HEK293 (cell line): ENCODE data around the gene LRP1B.

ENCODE experiments used
- CTCF ChIA-PET: fragments of 350-600 bp; formaldehyde crosslinking; extraction: SDS; loops from one replicate; lab custom pipeline; 2021; ENCODE audit warnings: antibody characterized with exemption; lab: Yijun Ruan, JAX
- POLR2A ChIA-PET: fragments of 300-600 bp; formaldehyde crosslinking; extraction: SDS; loops from one replicate; lab custom pipeline; 2020; ENCODE audit warnings: antibody characterized with exemption, inconsistent platforms; lab: Yijun Ruan, JAX
- H3K27ac ChIP-seq: fragments of 200-500 bp; sonication (Bioruptor generic); 2 replicates; pipeline ENCODE4 v1.5.1; 2014; ENCODE audit warnings: low read depth, low read length, control low read depth, inconsistent platforms; ENCODE audit errors: extremely low read depth
- H3K36me3 ChIP-seq, 2 experiments: fragments of 200-500 bp in 1 of 2; sonication (Bioruptor generic) in 1 of 2; 1 replicate in 1 of 2; 2 replicates in 1 of 2; pipeline ENCODE4 v1.5.1; 2014 to 2017; ENCODE audit warnings: inconsistent platforms in 2 of 2, low read length in 2 of 2; ENCODE audit not compliant: control insufficient read depth in 2 of 2, insufficient read depth in 1 of 2
- H3K4me1 ChIP-seq: fragments of 200-500 bp; sonication (Bioruptor generic); 2 replicates; pipeline ENCODE4 v1.5.1; 2014; ENCODE audit warnings: mild to moderate bottlenecking, low read length, inconsistent platforms; ENCODE audit not compliant: control insufficient read depth, insufficient read depth
- H3K4me3 ChIP-seq: 2 replicates; pipeline ENCODE4 v1.5.1; 2011; ENCODE audit warnings: low read depth, mild to moderate bottlenecking, control low read depth, low read length, moderate library complexity
- H3K9me3 ChIP-seq: fragments of 200-500 bp; sonication (Bioruptor generic); 2 replicates; pipeline ENCODE4 v1.5.1; 2014; ENCODE audit warnings: low read depth, low read length, inconsistent platforms; ENCODE audit not compliant: control insufficient read depth, insufficient read depth
- GLI2 ChIP-seq: fragments of 450-650 bp; formaldehyde crosslinking; IDR thresholded peaks from 2 replicates; pipeline ENCODE4; 2017; ENCODE audit warnings: missing biosample characterization, missing genetic modification characterization, low read depth, borderline replicate concordance
- GLIS1 ChIP-seq: fragments of 450-650 bp; formaldehyde crosslinking; IDR thresholded peaks from 2 replicates; pipeline ENCODE4 v1.5.1; 2016; ENCODE audit warnings: missing biosample characterization, missing genetic modification characterization
- GLIS2 ChIP-seq: fragments of 450-650 bp; formaldehyde crosslinking; IDR thresholded peaks from 2 replicates; pipeline ENCODE4 v1.5.1; 2016; ENCODE audit warnings: missing biosample characterization, missing genetic modification characterization
- MEIS1 ChIP-seq: sonication (generic); formaldehyde crosslinking; IDR thresholded peaks from 2 replicates; pipeline ENCODE4 v1.8.1; 2022; ENCODE audit warnings: missing genetic modification reagents, mild to moderate bottlenecking, borderline replicate concordance
- OSR2 ChIP-seq: fragments of 450-650 bp; formaldehyde crosslinking; IDR thresholded peaks from 2 replicates; pipeline ENCODE4 v1.5.1; 2016; ENCODE audit warnings: missing biosample characterization, missing genetic modification characterization
- WT1 ChIP-seq: fragments of 450-650 bp; formaldehyde crosslinking; IDR thresholded peaks from 2 replicates; pipeline ENCODE4 v1.5.1; 2016; ENCODE audit warnings: missing biosample characterization, missing genetic modification characterization
- ZBTB20 ChIP-seq: fragments of 450-650 bp; formaldehyde crosslinking; IDR thresholded peaks from 2 replicates; pipeline ENCODE4 v1.5.1; 2016; ENCODE audit warnings: missing biosample characterization, missing genetic modification characterization
- ZNF138 ChIP-seq: fragments of 450-650 bp; formaldehyde crosslinking; IDR thresholded peaks from 2 replicates; pipeline ENCODE4 v1.5.1; 2016; ENCODE audit warnings: missing biosample characterization, missing genetic modification characterization, borderline replicate concordance
- ZNF19 ChIP-seq: fragments of 450-650 bp; formaldehyde crosslinking; IDR thresholded peaks from 2 replicates; pipeline ENCODE4; 2016; ENCODE audit warnings: missing biosample characterization, missing genetic modification characterization, low read depth
- ZNF426 ChIP-seq: fragments of 450-650 bp; formaldehyde crosslinking; IDR thresholded peaks from 2 replicates; pipeline ENCODE4 v1.5.1; 2017; ENCODE audit warnings: missing biosample characterization, missing genetic modification characterization, mild to moderate bottlenecking, inconsistent platforms, moderate library complexity
- ZNF510 ChIP-seq: fragments of 450-650 bp; formaldehyde crosslinking; IDR thresholded peaks from 2 replicates; pipeline ENCODE4 v1.5.1; 2018; ENCODE audit warnings: mild to moderate bottlenecking, missing genetic modification characterization, missing biosample characterization; ENCODE audit not compliant: insufficient replicate concordance
- ZNF701 ChIP-seq: fragments of 450-650 bp; formaldehyde crosslinking; IDR thresholded peaks from 2 replicates; pipeline ENCODE4 v1.5.1; 2016; ENCODE audit warnings: missing biosample characterization, missing genetic modification characterization
- ZNF707 ChIP-seq: fragments of 450-650 bp; formaldehyde crosslinking; IDR thresholded peaks from 2 replicates; pipeline ENCODE4 v1.5.1; 2016; ENCODE audit warnings: missing biosample characterization, missing genetic modification characterization
- ZNF777 ChIP-seq: fragments of 450-650 bp; formaldehyde crosslinking; IDR thresholded peaks from 2 replicates; pipeline ENCODE4 v1.5.1; 2017; ENCODE audit warnings: missing biosample characterization, missing genetic modification characterization, borderline replicate concordance
- TF ChIP-seq, protein P1 (sequence below): fragments of 450-650 bp; formaldehyde crosslinking; IDR thresholded peaks from 2 replicates; pipeline ENCODE4 v1.5.1; 2016; ENCODE audit warnings: missing biosample characterization, missing genetic modification characterization
- TF ChIP-seq, protein P2 (sequence below): fragments of 450-650 bp; formaldehyde crosslinking; IDR thresholded peaks from 2 replicates; pipeline ENCODE4 v1.5.0; 2017; ENCODE audit warnings: missing biosample characterization, missing genetic modification characterization, borderline replicate concordance
- TF ChIP-seq, protein P3 (sequence below): fragments of 450-650 bp; formaldehyde crosslinking; IDR thresholded peaks from 2 replicates; pipeline ENCODE4 v1.5.1; 2016; ENCODE audit warnings: missing biosample characterization, missing genetic modification characterization
- TF ChIP-seq, protein P4 (sequence below): fragments of 450-650 bp; formaldehyde crosslinking; IDR thresholded peaks from 2 replicates; pipeline ENCODE4 v1.5.1; 2017; ENCODE audit warnings: missing biosample characterization, missing genetic modification characterization
- TF ChIP-seq, protein P5 (sequence below): fragments of 450-650 bp; formaldehyde crosslinking; optimal IDR thresholded peaks from 2 replicates; pipeline ENCODE3; 2016; ENCODE audit warnings: missing biosample characterization, mild to moderate bottlenecking, missing genetic modification characterization
- TF ChIP-seq, protein P6 (sequence below): fragments of 450-650 bp; formaldehyde crosslinking; IDR thresholded peaks from 2 replicates; pipeline ENCODE4 v1.5.1; 2017; ENCODE audit warnings: missing biosample characterization, missing genetic modification characterization
- TF ChIP-seq, protein P7 (sequence below): fragments of 450-650 bp; formaldehyde crosslinking; IDR thresholded peaks from 2 replicates; pipeline ENCODE4 v1.5.1; 2016; ENCODE audit warnings: missing biosample characterization, missing genetic modification characterization
- TF ChIP-seq, protein P8 (sequence below): fragments of 450-650 bp; formaldehyde crosslinking; IDR thresholded peaks from 2 replicates; pipeline ENCODE4 v1.5.1; 2017; ENCODE audit warnings: missing biosample characterization, missing genetic modification characterization

Gene LRP1B

DNA sequence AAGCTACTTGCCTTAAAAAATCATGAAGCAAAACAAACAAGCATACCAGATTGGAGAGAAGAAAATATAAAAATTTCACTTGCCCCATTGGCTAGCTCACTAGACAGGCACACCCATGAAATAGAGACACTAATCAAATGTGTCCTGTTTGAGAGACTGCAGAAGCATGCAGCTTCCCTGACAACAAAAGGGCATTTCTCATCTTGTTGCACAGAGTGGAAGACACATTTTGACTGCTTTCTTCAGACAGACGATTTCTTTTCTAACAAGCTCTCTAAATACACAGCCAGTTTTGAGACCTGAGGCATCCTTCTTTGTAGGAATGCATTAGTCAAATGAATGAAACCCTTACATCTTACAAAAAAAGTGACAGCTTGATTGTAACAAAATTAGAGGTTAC is 1792.0 kb downstream of the LRP1B start:
- H3K4me1 ChIP-seq, result no peaks in the 10 kb centered on the region
- ChIA-PET CTCF (interaction anchor here (0.6 kb wide), 1 partner anchor 9 kb away, joined by 5 read pairs; no protein-coding TSS in a partner anchor), POLR2A (no interaction called here)
- no peak overlapping the region for H3K27ac ChIP-seq
- H3K36me3 ChIP-seq, result no peaks in the 10 kb centered on the region
- no peaks in the 10 kb centered on the region for H3K9me3 ChIP-seq
- no peak overlapping the region for H3K4me3 ChIP-seq
- no peak for TF ChIP-seq ZBTB20 (tag by site-specific recombination)
- TF ChIP-seq WT1 (tag by site-specific recombination), result no peak
- TF ChIP-seq GLIS1 (tag by site-specific recombination), result no peak
- TF ChIP-seq ZNF701, result no peak
- no peak for TF ChIP-seq GLI2 (tag by site-specific recombination)
- TF ChIP-seq, protein P1, sequence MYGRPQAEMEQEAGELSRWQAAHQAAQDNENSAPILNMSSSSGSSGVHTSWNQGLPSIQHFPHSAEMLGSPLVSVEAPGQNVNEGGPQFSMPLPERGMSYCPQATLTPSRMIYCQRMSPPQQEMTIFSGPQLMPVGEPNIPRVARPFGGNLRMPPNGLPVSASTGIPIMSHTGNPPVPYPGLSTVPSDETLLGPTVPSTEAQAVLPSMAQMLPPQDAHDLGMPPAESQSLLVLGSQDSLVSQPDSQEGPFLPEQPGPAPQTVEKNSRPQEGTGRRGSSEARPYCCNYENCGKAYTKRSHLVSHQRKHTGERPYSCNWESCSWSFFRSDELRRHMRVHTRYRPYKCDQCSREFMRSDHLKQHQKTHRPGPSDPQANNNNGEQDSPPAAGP, result no peak
- no peak for TF ChIP-seq OSR2 (tag by site-specific recombination)
- no peak for TF ChIP-seq ZNF707 (tag by site-specific recombination)
- TF ChIP-seq, protein P2, sequence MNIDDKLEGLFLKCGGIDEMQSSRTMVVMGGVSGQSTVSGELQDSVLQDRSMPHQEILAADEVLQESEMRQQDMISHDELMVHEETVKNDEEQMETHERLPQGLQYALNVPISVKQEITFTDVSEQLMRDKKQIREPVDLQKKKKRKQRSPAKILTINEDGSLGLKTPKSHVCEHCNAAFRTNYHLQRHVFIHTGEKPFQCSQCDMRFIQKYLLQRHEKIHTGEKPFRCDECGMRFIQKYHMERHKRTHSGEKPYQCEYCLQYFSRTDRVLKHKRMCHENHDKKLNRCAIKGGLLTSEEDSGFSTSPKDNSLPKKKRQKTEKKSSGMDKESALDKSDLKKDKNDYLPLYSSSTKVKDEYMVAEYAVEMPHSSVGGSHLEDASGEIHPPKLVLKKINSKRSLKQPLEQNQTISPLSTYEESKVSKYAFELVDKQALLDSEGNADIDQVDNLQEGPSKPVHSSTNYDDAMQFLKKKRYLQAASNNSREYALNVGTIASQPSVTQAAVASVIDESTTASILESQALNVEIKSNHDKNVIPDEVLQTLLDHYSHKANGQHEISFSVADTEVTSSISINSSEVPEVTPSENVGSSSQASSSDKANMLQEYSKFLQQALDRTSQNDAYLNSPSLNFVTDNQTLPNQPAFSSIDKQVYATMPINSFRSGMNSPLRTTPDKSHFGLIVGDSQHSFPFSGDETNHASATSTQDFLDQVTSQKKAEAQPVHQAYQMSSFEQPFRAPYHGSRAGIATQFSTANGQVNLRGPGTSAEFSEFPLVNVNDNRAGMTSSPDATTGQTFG (tag by site-specific recombination), result no peak
- TF ChIP-seq, protein P3, sequence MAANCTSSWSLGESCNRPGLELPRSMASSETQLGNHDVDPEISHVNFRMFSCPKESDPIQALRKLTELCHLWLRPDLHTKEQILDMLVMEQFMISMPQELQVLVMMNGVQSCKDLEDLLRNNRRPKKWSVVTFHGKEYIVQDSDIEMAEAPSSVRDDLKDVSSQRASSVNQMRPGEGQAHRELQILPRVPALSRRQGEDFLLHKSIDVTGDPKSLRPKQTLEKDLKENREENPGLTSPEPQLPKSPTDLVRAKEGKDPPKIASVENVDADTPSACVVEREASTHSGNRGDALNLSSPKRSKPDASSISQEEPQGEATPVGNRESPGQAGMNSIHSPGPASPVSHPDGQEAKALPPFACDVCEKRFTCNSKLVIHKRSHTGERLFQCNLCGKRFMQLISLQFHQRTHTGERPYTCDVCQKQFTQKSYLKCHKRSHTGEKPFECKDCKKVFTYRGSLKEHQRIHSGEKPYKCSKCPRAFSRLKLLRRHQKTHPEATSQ (tag by site-specific recombination), result no peak
- no peak for TF ChIP-seq ZNF777 (tag by site-specific recombination)
- TF ChIP-seq, protein P4, sequence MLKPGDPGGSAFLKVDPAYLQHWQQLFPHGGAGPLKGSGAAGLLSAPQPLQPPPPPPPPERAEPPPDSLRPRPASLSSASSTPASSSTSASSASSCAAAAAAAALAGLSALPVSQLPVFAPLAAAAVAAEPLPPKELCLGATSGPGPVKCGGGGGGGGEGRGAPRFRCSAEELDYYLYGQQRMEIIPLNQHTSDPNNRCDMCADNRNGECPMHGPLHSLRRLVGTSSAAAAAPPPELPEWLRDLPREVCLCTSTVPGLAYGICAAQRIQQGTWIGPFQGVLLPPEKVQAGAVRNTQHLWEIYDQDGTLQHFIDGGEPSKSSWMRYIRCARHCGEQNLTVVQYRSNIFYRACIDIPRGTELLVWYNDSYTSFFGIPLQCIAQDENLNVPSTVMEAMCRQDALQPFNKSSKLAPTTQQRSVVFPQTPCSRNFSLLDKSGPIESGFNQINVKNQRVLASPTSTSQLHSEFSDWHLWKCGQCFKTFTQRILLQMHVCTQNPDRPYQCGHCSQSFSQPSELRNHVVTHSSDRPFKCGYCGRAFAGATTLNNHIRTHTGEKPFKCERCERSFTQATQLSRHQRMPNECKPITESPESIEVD, result no peak
- TF ChIP-seq, protein P5, sequence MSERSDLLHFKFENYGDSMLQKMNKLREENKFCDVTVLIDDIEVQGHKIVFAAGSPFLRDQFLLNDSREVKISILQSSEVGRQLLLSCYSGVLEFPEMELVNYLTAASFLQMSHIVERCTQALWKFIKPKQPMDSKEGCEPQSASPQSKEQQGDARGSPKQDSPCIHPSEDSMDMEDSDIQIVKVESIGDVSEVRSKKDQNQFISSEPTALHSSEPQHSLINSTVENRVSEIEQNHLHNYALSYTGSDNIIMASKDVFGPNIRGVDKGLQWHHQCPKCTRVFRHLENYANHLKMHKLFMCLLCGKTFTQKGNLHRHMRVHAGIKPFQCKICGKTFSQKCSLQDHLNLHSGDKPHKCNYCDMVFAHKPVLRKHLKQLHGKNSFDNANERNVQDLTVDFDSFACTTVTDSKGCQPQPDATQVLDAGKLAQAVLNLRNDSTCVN, result no peak
- TF ChIP-seq MEIS1, result no peak
- no peak for TF ChIP-seq ZNF510

DNA sequence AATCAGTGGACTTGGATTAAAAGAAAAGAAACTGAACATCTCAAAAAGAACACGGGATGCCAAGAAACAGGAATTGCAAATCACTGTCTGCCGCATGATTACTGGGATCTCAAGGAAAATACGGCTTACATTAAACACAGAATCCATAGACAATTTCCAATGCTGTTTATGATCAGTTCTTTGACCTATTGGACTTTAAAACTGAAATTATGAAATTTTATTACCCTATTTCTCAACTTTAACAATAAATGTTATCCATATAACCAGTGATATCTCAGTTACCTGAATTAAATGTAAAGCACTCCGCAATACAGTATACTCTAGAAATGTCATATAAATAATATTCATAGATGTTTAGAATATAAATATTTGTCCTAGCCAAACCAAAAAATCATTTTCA is 1793.8 kb downstream of the LRP1B start:
- H3K9me3 ChIP-seq, result no peaks in the 10 kb centered on the region
- no peaks in the 10 kb centered on the region for H3K4me1 ChIP-seq
- TF ChIP-seq ZNF138 (tag by site-specific recombination) (no peak), ZNF19 (tag by site-specific recombination) (no peak), GLIS2 (no peak), ZNF426 (tag by site-specific recombination) (no peak)
- TF ChIP-seq, protein P6, sequence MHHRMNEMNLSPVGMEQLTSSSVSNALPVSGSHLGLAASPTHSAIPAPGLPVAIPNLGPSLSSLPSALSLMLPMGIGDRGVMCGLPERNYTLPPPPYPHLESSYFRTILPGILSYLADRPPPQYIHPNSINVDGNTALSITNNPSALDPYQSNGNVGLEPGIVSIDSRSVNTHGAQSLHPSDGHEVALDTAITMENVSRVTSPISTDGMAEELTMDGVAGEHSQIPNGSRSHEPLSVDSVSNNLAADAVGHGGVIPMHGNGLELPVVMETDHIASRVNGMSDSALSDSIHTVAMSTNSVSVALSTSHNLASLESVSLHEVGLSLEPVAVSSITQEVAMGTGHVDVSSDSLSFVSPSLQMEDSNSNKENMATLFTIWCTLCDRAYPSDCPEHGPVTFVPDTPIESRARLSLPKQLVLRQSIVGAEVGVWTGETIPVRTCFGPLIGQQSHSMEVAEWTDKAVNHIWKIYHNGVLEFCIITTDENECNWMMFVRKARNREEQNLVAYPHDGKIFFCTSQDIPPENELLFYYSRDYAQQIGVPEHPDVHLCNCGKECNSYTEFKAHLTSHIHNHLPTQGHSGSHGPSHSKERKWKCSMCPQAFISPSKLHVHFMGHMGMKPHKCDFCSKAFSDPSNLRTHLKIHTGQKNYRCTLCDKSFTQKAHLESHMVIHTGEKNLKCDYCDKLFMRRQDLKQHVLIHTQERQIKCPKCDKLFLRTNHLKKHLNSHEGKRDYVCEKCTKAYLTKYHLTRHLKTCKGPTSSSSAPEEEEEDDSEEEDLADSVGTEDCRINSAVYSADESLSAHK (tag by site-specific recombination), result no peak
- TF ChIP-seq, protein P7, sequence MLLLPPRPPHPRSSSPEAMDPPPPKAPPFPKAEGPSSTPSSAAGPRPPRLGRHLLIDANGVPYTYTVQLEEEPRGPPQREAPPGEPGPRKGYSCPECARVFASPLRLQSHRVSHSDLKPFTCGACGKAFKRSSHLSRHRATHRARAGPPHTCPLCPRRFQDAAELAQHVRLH (tag by site-specific recombination), result no peak
- TF ChIP-seq, protein P8, sequence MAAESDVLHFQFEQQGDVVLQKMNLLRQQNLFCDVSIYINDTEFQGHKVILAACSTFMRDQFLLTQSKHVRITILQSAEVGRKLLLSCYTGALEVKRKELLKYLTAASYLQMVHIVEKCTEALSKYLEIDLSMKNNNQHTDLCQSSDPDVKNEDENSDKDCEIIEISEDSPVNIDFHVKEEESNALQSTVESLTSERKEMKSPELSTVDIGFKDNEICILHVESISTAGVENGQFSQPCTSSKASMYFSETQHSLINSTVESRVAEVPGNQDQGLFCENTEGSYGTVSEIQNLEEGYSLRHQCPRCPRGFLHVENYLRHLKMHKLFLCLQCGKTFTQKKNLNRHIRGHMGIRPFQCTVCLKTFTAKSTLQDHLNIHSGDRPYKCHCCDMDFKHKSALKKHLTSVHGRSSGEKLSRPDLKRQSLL (tag by site-specific recombination), result no peak
- CTCF ChIA-PET, result no interaction called here
- H3K36me3 ChIP-seq, result no peaks in the 10 kb centered on the region
- H3K4me3 ChIP-seq, result no peak overlapping the region
- no peak overlapping the region for H3K27ac ChIP-seq
- POLR2A ChIA-PET, result no interaction called here
